Heart right ventricle (tissue), 16 donors: Measurements from ENCODE around the gene KIF6. TPM values are rescaled to one million over a fixed set of nuclear protein-coding genes. Genes with fewer than 3 reads are reported as not detected.

Experiments used
- ATAC-seq, 8 donors: fragments of 200-7000 bp; cut with Tn5 transposase; one replicate each; pipeline ENCODE4 v1.9.1; 2020; ENCODE audit warnings: mild to moderate bottlenecking in 8 of 8, moderate library complexity in 8 of 8, moderate number of reproducible peaks in 1 of 8
- DNase-seq, 2 donors: peaks; one replicate each; pipeline ENCODE4 v3.0.0-alpha.2; 2020
- H3K27ac ChIP-seq, 10 donors: fragments of 200-600 bp; sonication (generic) in 2 of 10; one replicate each; pipeline versions ENCODE4 v1.5.0 to v1.8.0; 2020 to 2022; ENCODE audit warnings: mild to moderate bottlenecking in 3 of 10
- H3K27me3 ChIP-seq, 7 donors: fragments of 200-600 bp; one replicate each; pipeline ENCODE4 v1.8.0; 2021 to 2022; ENCODE audit warnings: mild to moderate bottlenecking in 2 of 7
- H3K36me3 ChIP-seq, 9 donors: fragments of 200-600 bp; sonication (generic) in 1 of 9; one replicate each; pipeline versions ENCODE4 v1.5.0 to v1.8.0; 2020 to 2022; ENCODE audit warnings: mild to moderate bottlenecking in 2 of 9
- H3K4me1 ChIP-seq, 9 donors: fragments of 200-600 bp; sonication (generic) in 1 of 9; one replicate each; pipeline versions ENCODE4 v1.5.0 to v1.8.0; 2020 to 2022; ENCODE audit warnings: mild to moderate bottlenecking in 4 of 9
- H3K4me3 ChIP-seq, 10 donors: fragments of 200-600 bp; sonication (generic) in 2 of 10; one replicate each; pipeline versions ENCODE4 v1.5.0 to v1.8.0; 2020 to 2022; ENCODE audit warnings: mild to moderate bottlenecking in 7 of 10, moderate library complexity in 2 of 10
- H3K9me3 ChIP-seq, 11 donors: fragments of 200-600 bp in 10 of 11; sonication (generic) in 2 of 11; one replicate each; pipeline versions ENCODE4 v1.5.0 to v1.8.0; 2013 to 2022; ENCODE audit warnings: mild to moderate bottlenecking in 2 of 11, control low read depth in 1 of 11, moderate library complexity in 1 of 11
- CTCF ChIP-seq, 9 donors: fragments of 200-600 bp; sonication (generic) in 2 of 9; IDR thresholded peaks; one replicate each; pipeline versions ENCODE4 v1.5.0 to v1.8.0; 2021 to 2022; ENCODE audit warnings: antibody characterized with exemption in 9 of 9, mild to moderate bottlenecking in 5 of 9, moderate library complexity in 1 of 9
- WGBS, 2 donors: extraction: QIAGEN DNeasy Blood & Tissue Kit; methylation state at CpG; one replicate each; pipeline ENCODE4 v1.1.7; 2013; ENCODE audit warnings: inconsistent platforms in 1 of 2; 5-methylcytosine and 5-hydroxymethylcytosine counted together
- intact Hi-C, 10 donors: fragments of 100-400 bp; cut with DNase I; formaldehyde crosslinking; loops; one replicate each; pipeline versions ENCODE4 v1.11.1 to v1.14.2; 2022
- polyA plus RNA-seq, 2 donors: library from polyadenylated mRNA; stranded (reverse); fragments of 200-250 nt; gene quantifications; one replicate each; pipeline ENCODE4 v1.2.3, GENCODE V29; 2013
- total RNA-seq, 10 donors: library from RNA; stranded (reverse); fragmentation: NEBNext Ultra II Directional in 3 of 10; extraction: Animal tissue kit (Norgen Biotek cat#: 25700) in 3 of 10; gene quantifications; one replicate each; pipeline versions ENCODE4 v1.2.1 to v1.2.4, GENCODE V29; 2021 to 2023
- donor health status: Arrhythmogenic right ventricular cardiomyopathy.
- donor health status: ischemic (EF 13 %, LVEDD 7.1; RV severe dilation, severe dysfunction).
- donor health status: healthy with polysubstance abuse.
- donor health status: DM: no; HTN: yes; CAD: no.
- donor health status: DM: no; HTN: no; CAD: no.
- donor health status: ischemic (EF 25% LVEDD 6.9; RV normal size, moderate dysfunction).
- donor health status: ischemic (EF 25% LVEDD 5.7; RV mildly dilated, moderate dysfunction).
- donor health status: healthy.
- donor health status: DM: yes; HTN: yes; CAD: no.
- donor health status: Ischemic cardiomyopathy.
- donor health status: ischemic (EF 35%, LVEDD 5.7; RV mildly dilated, moderate dysfunction).
- donor health status: nonischemic (EF 11% LVEDD 7.7; RV severe dilation, severe dysfunction).
- donor health status: DM: yes; HTN: yes; CAD: no.
- donor health status: PGD.
- donor health status: ischemic (EF 29% LVEDD 5.4; RV normal size, mild dysfunction).
- donor health status: nonischemic (EF 23%, LVEDD 6.1; RV moderate dilation, normal function).

Gene KIF6
- total and polyA plus RNA-seq, 12 donors, result 0.01 to 1.6 (median 0.45) TPM; not detected in 2

GRCh38 chr6:39341937-39342336, 383.3 kb downstream of the KIF6 start:
- Histone ChIP-seq H3K27ac (no peak overlapping the region), H3K4me3 (no peak overlapping the region), H3K27me3 (peaks cover 0 to 20% (median 6%) of the 10 kb centered on the region in 7 donors), H3K9me3 (no peaks in the 10 kb centered on the region), H3K4me1 (peaks cover 3 to 19% (median 9%) of the 10 kb centered on the region in 9 donors), H3K36me3 (no peaks in the 10 kb centered on the region)
- no peak for TF ChIP-seq CTCF (IDR thresholded peaks at IDR 0.05)
- no peak for DNase-seq
- intact Hi-C loops, result loop anchor here in 2 of 10 donors (10.0 kb wide), 2 partner anchors 963 to 1683 kb away; no protein-coding TSS in a partner anchor
- ATAC-seq, result peak in 1 of 8 donors; percentile 45
- 77 to 80% methylated on average over 5 of the region's 5 CpGs for WGBS, 2 donors

- Histone ChIP-seq H3K36me3 (no peaks in the 10 kb centered on the region), H3K4me3 (no peak overlapping the region), H3K27me3 (peaks cover 0 to 20% (median 9%) of the 10 kb centered on the region in 7 donors), H3K4me1 (peaks cover 3 to 19% (median 10%) of the 10 kb centered on the region in 9 donors), H3K9me3 (no peaks in the 10 kb centered on the region), H3K27ac (no peak overlapping the region)
- WGBS, 2 donors, result 80 to 88% methylated on average over 3 of the region's 3 CpGs
- ATAC-seq (no peak), DNase-seq (no peak)
- intact Hi-C loops, result loop anchor here in 2 of 10 donors (10.0 kb wide), 2 partner anchors 963 to 1683 kb away; no protein-coding TSS in a partner anchor
- no peak for TF ChIP-seq CTCF (IDR thresholded peaks at IDR 0.05)
Observed at GRCh38 chr6:39341352-39341751, 383.9 kb downstream of the KIF6 start.

- peak overlapping the region in 1 of 10 donors; percentile 2 for H3K27ac ChIP-seq
- DNase-seq, result no peak
- H3K27me3 ChIP-seq, result peaks cover 0 to 20% (median 9%) of the 10 kb centered on the region in 7 donors
- H3K4me3 ChIP-seq, result no peak overlapping the region
- 48 to 57% methylated on average over 10 of the region's 10 CpGs for WGBS, 2 donors
- intact Hi-C loops, result loop anchor here in 2 of 10 donors (10.0 kb wide), 2 partner anchors 965 to 1685 kb away; no protein-coding TSS in a partner anchor
- no peaks in the 10 kb centered on the region for H3K9me3 ChIP-seq
- TF ChIP-seq CTCF (IDR thresholded peaks at IDR 0.05), result no peak
- peaks cover 3 to 23% (median 10%) of the 10 kb centered on the region in 9 donors for H3K4me1 ChIP-seq
- H3K36me3 ChIP-seq, result no peaks in the 10 kb centered on the region
- ATAC-seq, result peak; percentile 17 to 80 (median 62)
Observed at GRCh38 chr6:39339868-39340550, 385.2 kb downstream of the KIF6 start.

- no peak for ATAC-seq
- H3K9me3 ChIP-seq, result no peaks in the 10 kb centered on the region
- no peak for DNase-seq
- WGBS, 2 donors, result 56 to 60% methylated on average over 9 of the region's 9 CpGs
- intact Hi-C loops, result no loop called here
- H3K27ac ChIP-seq, result peak overlapping the region in 1 of 10 donors; percentile 2
- peaks cover 3 to 23% (median 10%) of the 10 kb centered on the region in 9 donors for H3K4me1 ChIP-seq
- no peak for TF ChIP-seq CTCF (IDR thresholded peaks at IDR 0.05)
- H3K36me3 ChIP-seq, result no peaks in the 10 kb centered on the region
- no peak overlapping the region for H3K4me3 ChIP-seq
- peaks cover 0 to 20% (median 9%) of the 10 kb centered on the region in 7 donors for H3K27me3 ChIP-seq
Observed at GRCh38 chr6:39339096-39339867, 385.9 kb downstream of the KIF6 start.
